ENCODE data around the gene PICK1.

- TF ChIP-seq ZNF274 (IDR thresholded peaks at IDR 0.05; ENCODE audit: low read depth, low read length) (no peak), YY1 (IDR thresholded peaks at IDR 0.05; ENCODE audit: insufficient read depth, insufficient read length) (no peak), SUZ12 (IDR thresholded peaks at IDR 0.05; ENCODE audit: extremely low read depth, insufficient read depth, insufficient read length) (no peak)
Observed at GRCh38 chr22:38069372-38070249, 12.4 kb downstream of the PICK1 start.
